ENCODE data around the gene ZNF319.

DNA sequence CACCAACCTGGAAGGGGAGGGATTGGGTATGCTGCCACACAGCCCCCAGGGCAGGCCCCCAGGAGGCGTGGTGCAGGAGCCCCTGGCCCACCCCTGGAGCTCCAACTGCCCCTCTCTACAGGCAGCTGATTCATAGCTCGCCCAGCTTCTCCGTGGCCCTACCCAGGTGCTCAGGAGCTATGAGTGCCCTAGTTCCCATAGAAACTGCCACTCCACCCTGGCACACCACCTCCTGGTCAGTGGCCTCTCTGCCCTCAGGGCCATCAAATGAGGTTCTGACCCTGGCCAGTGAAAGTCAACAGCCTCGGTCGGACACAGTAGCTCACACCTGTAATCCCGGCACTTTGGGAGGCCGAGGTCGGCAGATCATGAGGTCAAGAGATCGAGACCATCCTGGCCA is 47.6 kb downstream of the ZNF319 start:
- TF ChIP-seq, protein P1, sequence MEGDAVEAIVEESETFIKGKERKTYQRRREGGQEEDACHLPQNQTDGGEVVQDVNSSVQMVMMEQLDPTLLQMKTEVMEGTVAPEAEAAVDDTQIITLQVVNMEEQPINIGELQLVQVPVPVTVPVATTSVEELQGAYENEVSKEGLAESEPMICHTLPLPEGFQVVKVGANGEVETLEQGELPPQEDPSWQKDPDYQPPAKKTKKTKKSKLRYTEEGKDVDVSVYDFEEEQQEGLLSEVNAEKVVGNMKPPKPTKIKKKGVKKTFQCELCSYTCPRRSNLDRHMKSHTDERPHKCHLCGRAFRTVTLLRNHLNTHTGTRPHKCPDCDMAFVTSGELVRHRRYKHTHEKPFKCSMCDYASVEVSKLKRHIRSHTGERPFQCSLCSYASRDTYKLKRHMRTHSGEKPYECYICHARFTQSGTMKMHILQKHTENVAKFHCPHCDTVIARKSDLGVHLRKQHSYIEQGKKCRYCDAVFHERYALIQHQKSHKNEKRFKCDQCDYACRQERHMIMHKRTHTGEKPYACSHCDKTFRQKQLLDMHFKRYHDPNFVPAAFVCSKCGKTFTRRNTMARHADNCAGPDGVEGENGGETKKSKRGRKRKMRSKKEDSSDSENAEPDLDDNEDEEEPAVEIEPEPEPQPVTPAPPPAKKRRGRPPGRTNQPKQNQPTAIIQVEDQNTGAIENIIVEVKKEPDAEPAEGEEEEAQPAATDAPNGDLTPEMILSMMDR (CRISPR knock-in tag; IDR thresholded peaks at IDR 0.05), result no peak
- TF ChIP-seq POLR2G (IDR thresholded peaks at IDR 0.05; ENCODE audit: low read depth, low read length), result no peak
- no peak for TF ChIP-seq EZH2 (conservative IDR thresholded peaks at IDR 0.05; ENCODE audit: low read depth, low read length)
- TF ChIP-seq SCMH1 (CRISPR knock-in tag; IDR thresholded peaks at IDR 0.05; ENCODE audit: borderline replicate concordance), result no peak
- TF ChIP-seq SMC3 (IDR thresholded peaks at IDR 0.05; ENCODE audit: low read length), result no peak
- TF ChIP-seq MIER2 (CRISPR knock-in tag; IDR thresholded peaks at IDR 0.05), result no peak
- TF ChIP-seq ZNF10 (CRISPR knock-in tag; IDR thresholded peaks at IDR 0.05; ENCODE audit: borderline replicate concordance, low read depth), result no peak
- TF ChIP-seq AKAP8 (CRISPR knock-in tag; IDR thresholded peaks at IDR 0.05), result no peak
- TF ChIP-seq ZKSCAN1 (IDR thresholded peaks at IDR 0.05; ENCODE audit: low read length), result no peak
- TF ChIP-seq PTBP1 (IDR thresholded peaks at IDR 0.05; ENCODE audit: low read depth, low read length, poor library complexity, severe bottlenecking), result no peak
- no peak for TF ChIP-seq BCLAF1 (IDR thresholded peaks at IDR 0.05)
- no peak for TF ChIP-seq RFX5 (IDR thresholded peaks at IDR 0.05; ENCODE audit: low read depth, low read length)
- no peak for TF ChIP-seq SIN3A (IDR thresholded peaks at IDR 0.05; ENCODE audit: borderline replicate concordance, low read depth, low read length)
- TF ChIP-seq STAT6 (CRISPR knock-in tag; IDR thresholded peaks at IDR 0.05; ENCODE audit: borderline replicate concordance), result no peak
